Measurements from ENCODE around the gene SH3PXD2B.

DNA sequence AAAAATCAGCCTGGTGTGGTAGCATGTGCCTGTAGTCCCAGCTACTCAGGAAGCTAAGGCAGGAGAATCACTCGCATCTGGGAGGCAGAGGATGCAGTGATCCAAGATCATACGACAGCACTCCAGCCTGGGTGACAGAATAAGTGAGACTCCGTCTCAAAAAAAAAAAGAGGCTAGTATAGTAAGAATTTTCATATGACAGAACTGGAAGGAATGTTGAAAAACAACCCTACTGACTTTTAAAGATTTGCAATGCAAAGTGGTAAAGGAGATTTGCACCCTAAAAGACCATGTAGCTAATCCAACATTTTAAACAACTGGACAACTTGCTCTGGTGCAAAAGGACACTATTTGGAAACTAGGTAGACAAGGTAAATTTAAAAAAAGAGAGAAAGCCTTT, 58.1 kb downstream of the SH3PXD2B start:
- TF ChIP-seq, protein P1, sequence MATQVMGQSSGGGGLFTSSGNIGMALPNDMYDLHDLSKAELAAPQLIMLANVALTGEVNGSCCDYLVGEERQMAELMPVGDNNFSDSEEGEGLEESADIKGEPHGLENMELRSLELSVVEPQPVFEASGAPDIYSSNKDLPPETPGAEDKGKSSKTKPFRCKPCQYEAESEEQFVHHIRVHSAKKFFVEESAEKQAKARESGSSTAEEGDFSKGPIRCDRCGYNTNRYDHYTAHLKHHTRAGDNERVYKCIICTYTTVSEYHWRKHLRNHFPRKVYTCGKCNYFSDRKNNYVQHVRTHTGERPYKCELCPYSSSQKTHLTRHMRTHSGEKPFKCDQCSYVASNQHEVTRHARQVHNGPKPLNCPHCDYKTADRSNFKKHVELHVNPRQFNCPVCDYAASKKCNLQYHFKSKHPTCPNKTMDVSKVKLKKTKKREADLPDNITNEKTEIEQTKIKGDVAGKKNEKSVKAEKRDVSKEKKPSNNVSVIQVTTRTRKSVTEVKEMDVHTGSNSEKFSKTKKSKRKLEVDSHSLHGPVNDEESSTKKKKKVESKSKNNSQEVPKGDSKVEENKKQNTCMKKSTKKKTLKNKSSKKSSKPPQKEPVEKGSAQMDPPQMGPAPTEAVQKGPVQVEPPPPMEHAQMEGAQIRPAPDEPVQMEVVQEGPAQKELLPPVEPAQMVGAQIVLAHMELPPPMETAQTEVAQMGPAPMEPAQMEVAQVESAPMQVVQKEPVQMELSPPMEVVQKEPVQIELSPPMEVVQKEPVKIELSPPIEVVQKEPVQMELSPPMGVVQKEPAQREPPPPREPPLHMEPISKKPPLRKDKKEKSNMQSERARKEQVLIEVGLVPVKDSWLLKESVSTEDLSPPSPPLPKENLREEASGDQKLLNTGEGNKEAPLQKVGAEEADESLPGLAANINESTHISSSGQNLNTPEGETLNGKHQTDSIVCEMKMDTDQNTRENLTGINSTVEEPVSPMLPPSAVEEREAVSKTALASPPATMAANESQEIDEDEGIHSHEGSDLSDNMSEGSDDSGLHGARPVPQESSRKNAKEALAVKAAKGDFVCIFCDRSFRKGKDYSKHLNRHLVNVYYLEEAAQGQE (IDR thresholded peaks at IDR 0.05; ENCODE audit: insufficient read depth in 1 of 2, low read depth in 2 of 2, low read length in 2 of 2), result no peak
- TF ChIP-seq SIN3A (IDR thresholded peaks at IDR 0.05; ENCODE audit: borderline replicate concordance, insufficient read depth, low read length) (no peak), TAF1 (IDR thresholded peaks at IDR 0.05; ENCODE audit: borderline replicate concordance, insufficient read depth, low read length) (no peak), POLR2AphosphoS5 (IDR thresholded peaks at IDR 0.05; ENCODE audit: low read depth, low read length) (no peak), FOXP2 (optimal IDR thresholded peaks at IDR 0.05; ENCODE audit: borderline replicate concordance, extremely low read depth, extremely low read length, insufficient read depth) (no peak)

Measured in PFSK-1 (cell line).